Stimulated activated CD4-positive, alpha-beta T cell treated with anti-CD3 and anti-CD28 coated beads, Interleukin-4, amount 100 ng/mL, for 48 hours (primary cell): ENCODE measurements around the gene TCF12.

Experiments
- DNase-seq, 2 donors: peaks; one replicate each; pipeline ENCODE4 v3.0.0-alpha.2; 2020; ENCODE audit warnings: low read depth in 2 of 2

Gene TCF12

DNA sequence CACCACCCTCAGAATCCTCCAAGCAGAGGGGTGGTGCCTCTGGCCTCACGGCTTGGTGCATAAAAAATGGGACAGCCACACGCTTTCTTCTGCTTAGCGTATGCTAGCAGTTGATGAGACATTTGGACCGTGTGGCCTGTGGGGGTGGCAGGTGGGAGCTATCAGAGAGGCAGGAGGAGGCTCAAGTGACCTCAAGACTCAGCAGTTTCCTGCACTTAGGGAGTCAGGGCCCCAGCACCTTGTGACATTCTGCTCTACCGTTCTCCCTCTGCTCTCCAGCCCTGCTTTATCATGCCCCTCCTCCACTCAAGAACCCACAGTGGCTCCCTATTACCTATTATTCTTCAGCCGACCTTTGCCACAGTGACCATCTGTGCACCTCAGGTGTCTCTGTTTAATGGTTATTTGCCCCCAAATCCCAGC lies 416.9 kb downstream of the TCF12 start:
- no peak for DNase-seq

DNA sequence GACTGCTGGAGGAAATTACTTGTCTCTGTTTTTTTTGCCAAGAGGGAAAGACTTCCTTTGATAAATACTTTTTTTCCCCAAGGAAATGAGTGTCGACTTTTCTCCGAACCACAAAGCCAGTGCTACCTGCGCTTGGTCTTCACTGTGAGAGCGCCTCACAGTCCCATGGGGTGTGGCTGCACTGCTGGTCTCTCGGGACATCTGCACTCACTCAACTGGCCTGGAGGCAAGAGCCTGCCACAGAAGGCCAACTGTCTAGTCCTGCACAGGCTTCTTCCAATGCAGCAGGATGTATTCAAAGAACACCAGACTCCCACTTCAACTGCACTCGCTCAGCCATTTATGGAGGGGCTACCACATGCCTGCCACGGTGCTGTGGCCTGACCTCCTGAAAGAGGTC lies 417.3 kb downstream of the TCF12 start:
- no peak for DNase-seq

DNA sequence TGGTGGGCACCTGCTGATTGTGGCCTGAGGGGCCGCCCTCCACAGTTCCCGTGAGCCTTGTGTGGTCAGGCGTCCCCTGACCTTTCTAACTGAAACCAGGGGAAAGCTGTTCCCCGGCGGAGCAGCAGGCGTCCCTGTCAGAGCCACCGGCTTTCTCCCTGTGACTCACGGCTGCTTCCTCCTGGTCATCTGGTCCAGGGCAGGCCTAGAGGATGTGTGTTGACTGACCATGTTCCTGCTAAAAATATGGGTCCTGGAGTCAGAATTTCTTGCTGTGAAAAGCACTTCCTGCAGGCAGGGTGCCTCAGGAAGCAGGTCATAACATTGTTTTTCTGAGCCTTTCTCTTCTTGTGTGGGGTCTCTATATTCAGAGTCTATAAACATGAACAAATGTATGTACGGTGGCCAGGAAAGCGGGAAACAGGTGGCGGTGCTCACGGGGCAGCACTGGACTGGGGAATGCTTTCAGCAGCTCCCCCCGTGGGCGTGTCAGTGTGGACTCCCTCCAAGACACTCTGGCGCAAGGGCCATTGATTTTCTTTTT lies 419.5 kb downstream of the TCF12 start:
- no peak for DNase-seq

DNA sequence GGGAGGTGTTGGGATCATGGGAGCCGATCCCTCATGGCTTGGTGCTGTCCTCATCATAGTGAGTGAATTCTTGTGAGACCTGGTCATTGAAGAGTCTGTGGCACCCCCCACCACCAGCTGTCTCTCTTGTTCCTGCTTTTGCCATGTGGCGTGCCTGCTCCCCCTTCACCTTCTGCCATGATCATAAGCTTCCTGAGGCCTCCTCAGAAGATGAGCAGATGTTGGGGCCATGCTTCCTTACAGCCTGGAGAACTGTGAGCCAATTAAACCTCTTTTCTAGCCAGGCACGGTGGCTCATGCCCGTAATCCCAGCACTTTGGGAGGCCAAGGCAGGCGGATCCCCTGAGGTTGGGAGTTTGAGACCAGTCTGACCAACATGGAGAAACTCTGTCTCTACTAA lies 420.9 kb downstream of the TCF12 start:
- no peak for DNase-seq
